Stimulated activated naive B cell treated with anti-CD40 and anti-IgM and Interleukin-4, amounts not matched to agents 10 μg/mL and 1 μg/mL and 100 μg/mL, for 72 hours (primary cell): ENCODE data around the gene ZCCHC3.

ENCODE experiments used
- ATAC-seq, 2 donors: fragments of 150-1000 bp; cut with Tn5 transposase; replicated peaks; 2 replicates each; pipeline ENCODE4 v1.10.0; 2021; ENCODE audit warnings: moderate library complexity in 1 of 2
- DNase-seq: peaks from one replicate; pipeline ENCODE4 v3.0.0; 2021
- H3K27ac Mint-ChIP-seq: one replicate; pipeline ENCODE4 v1.8.0; 2022; ENCODE audit warnings: mild to moderate bottlenecking, mixed read lengths
- H3K27me3 Mint-ChIP-seq, 2 donors: one replicate each; pipeline ENCODE4 v1.8.0; 2022; ENCODE audit warnings: mixed read lengths in 2 of 2
- H3K36me3 Mint-ChIP-seq, 2 donors: one replicate each; pipeline ENCODE4 v1.8.0; 2022; ENCODE audit warnings: mixed read lengths in 2 of 2, mild to moderate bottlenecking in 1 of 2
- H3K4me1 Mint-ChIP-seq, 2 donors: one replicate each; pipeline ENCODE4 v1.8.0; 2022; ENCODE audit warnings: mixed read lengths in 2 of 2, mild to moderate bottlenecking in 1 of 2
- H3K4me3 Mint-ChIP-seq, 2 donors: one replicate each; pipeline ENCODE4 v1.8.0; 2022; ENCODE audit warnings: mild to moderate bottlenecking in 2 of 2, mixed read lengths in 2 of 2, moderate library complexity in 1 of 2
- H3K9me3 Mint-ChIP-seq, 2 donors: one replicate each; pipeline ENCODE4 v1.8.0; 2022; ENCODE audit warnings: mixed read lengths in 2 of 2, mild to moderate bottlenecking in 1 of 2

The ZCCHC3 gene

DNA sequence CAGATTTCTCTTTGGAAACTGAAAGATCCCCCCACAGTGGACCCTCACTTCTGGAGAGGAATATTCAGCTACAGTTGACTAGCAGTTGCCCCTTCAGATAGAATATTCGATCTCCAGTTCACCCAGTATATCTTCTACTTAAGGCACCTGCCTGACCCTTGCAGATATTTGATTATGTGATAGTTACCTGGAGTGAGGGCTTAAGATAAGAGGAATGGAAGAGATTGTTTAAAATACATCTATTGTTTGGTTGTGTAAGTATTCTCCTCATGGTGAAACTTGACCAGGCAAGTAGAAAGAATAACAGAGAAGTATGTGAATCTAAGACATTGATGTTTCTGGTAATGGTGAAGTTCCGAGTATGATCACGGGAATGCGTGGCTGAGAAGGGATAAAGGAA, 1.6 kb upstream of the ZCCHC3 start:
- H3K27me3 Mint-ChIP-seq, result no peaks in the 10 kb centered on the region
- peak overlapping the region; percentile 70 for H3K27ac Mint-ChIP-seq
- peaks cover 13 to 44% of the 10 kb centered on the region in 2 donors for H3K4me1 Mint-ChIP-seq
- peaks cover 4% of the 10 kb centered on the region in 2 donors for H3K9me3 Mint-ChIP-seq
- ATAC-seq, result no peak
- H3K4me3 Mint-ChIP-seq, result peak overlapping the region; percentile 98 to 99
- H3K36me3 Mint-ChIP-seq, result peaks cover 27 to 28% of the 10 kb centered on the region in 2 donors
- no peak for DNase-seq

- peak overlapping the region; percentile 98 to 99 for H3K4me3 Mint-ChIP-seq
- peaks cover 41 to 43% of the 10 kb centered on the region in 2 donors for H3K36me3 Mint-ChIP-seq
- peak overlapping the region; percentile 100 for H3K27ac Mint-ChIP-seq
- DNase-seq (peak; percentile 31), ATAC-seq (peak; percentile 43 to 45)
- no peaks in the 10 kb centered on the region for H3K27me3 Mint-ChIP-seq
- peaks cover 22 to 61% of the 10 kb centered on the region in 2 donors for H3K4me1 Mint-ChIP-seq
- H3K9me3 Mint-ChIP-seq, result peaks cover 6% of the 10 kb centered on the region in 2 donors
These were observed 780 bp downstream of the ZCCHC3 start for GRCh38 chr20:297925-298775.

- H3K4me3 Mint-ChIP-seq, result peak overlapping the region; percentile 98 to 99
- no peak for ATAC-seq
- peaks cover 23 to 61% of the 10 kb centered on the region in 2 donors for H3K4me1 Mint-ChIP-seq
- peak overlapping the region; percentile 99 for H3K27ac Mint-ChIP-seq
- H3K36me3 Mint-ChIP-seq, result peaks cover 41 to 45% of the 10 kb centered on the region in 2 donors
- H3K27me3 Mint-ChIP-seq, result no peaks in the 10 kb centered on the region
- peaks cover 6% of the 10 kb centered on the region in 2 donors for H3K9me3 Mint-ChIP-seq
- DNase-seq, result no peak
These were observed 1.5 kb downstream of the ZCCHC3 start for GRCh38 chr20:298776-299391.

DNA sequence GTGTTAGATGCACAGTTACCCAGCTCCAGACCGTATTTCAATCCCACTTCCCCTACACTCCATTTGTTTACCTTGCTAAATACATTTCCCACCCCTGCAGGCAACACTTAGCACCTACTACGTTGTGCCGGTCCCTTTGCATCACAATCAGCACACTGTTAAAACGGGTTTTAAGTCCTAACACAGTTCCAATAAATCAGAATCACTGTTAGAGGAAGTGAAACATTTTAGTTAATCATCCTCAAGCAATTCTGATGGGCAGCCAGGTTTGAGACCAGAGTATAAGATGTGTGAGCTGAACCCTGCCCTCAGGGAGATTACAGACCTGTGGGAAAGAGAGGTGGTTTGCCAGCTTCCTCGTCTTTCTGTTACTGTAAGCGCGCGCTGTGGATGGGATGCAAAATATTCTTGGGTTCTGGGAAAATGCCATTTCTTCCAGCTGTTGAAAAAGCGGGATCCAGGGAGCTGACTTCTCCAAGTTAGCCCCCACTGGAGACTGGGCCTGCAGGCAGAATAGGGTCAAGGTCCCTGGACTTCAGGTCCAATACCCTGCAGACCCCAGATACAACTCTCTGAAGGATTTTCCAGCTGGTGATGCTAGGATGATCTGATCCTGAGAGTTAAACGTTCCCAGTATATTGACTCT, 3.1 kb downstream of the ZCCHC3 start:
- H3K4me3 Mint-ChIP-seq, result peak overlapping the region; percentile 67
- H3K9me3 Mint-ChIP-seq, result peaks cover 6% of the 10 kb centered on the region in 2 donors
- H3K4me1 Mint-ChIP-seq, result peaks cover 23 to 61% of the 10 kb centered on the region in 2 donors
- peaks cover 41 to 46% of the 10 kb centered on the region in 2 donors for H3K36me3 Mint-ChIP-seq
- no peak for ATAC-seq
- DNase-seq, result no peak
- no peak overlapping the region for H3K27ac Mint-ChIP-seq
- H3K27me3 Mint-ChIP-seq, result no peaks in the 10 kb centered on the region

DNA sequence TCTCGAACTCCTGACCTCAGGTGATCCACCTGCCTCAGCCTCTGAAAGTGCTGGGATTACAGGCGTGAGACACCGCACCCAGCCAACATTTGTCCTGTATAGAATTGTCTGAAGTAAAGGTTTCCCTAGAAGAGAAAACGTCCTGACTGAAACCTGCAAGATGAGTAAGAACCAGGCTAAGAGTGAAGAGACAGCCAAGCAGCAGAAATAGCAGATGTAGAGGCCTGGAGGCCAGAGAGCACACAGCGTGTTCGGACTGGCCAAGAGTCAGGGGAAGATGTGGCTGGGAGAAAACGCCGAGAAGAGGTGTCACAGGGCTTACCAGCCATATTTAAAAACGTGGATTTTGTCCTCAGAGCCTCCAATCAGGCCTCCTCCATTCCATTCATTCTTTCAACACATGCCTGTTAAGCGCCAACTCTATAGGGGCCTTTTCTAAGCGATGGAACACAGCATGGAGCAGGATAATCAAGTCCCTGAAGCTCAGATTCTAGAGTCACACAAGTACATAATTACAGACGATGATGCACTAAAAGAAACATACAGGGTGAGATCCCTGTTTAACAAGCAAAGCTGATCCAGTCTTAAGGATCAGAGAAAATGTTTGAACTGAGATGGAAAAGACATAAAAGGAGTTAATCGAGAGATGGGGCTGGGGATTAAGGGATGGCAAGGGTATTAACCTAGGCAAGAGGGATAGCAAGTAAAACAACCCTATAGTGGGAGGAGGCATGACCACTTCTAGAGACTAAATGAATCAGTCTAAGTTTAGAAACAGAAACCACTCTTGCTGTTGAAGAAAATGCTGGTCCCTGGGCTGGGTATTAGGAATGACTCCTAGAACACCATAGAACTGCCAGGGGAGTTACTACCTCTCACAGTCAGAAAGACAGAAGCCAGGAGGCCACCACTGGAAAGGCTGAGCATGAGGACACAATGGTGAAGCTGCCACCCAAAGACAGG, 4.8 kb downstream of the ZCCHC3 start:
- Mint-ChIP-seq H3K36me3 (peaks cover 41 to 46% of the 10 kb centered on the region in 2 donors), H3K4me1 (peaks cover 19 to 48% of the 10 kb centered on the region in 2 donors), H3K27ac (no peak overlapping the region), H3K9me3 (peaks cover 6 to 8% of the 10 kb centered on the region in 2 donors), H3K4me3 (no peak overlapping the region), H3K27me3 (no peaks in the 10 kb centered on the region)
- DNase-seq (no peak), ATAC-seq (no peak)

GRCh38 chr20:305745-306144, 8.4 kb downstream of the ZCCHC3 start:
- Mint-ChIP-seq H3K4me3 (no peak overlapping the region), H3K27ac (no peak overlapping the region), H3K4me1 (peaks cover 19 to 31% of the 10 kb centered on the region in 2 donors), H3K27me3 (no peaks in the 10 kb centered on the region), H3K9me3 (peaks cover 3 to 4% of the 10 kb centered on the region in 2 donors), H3K36me3 (peaks cover 14 to 18% of the 10 kb centered on the region in 2 donors)
- ATAC-seq, result no peak
- no peak for DNase-seq

DNA sequence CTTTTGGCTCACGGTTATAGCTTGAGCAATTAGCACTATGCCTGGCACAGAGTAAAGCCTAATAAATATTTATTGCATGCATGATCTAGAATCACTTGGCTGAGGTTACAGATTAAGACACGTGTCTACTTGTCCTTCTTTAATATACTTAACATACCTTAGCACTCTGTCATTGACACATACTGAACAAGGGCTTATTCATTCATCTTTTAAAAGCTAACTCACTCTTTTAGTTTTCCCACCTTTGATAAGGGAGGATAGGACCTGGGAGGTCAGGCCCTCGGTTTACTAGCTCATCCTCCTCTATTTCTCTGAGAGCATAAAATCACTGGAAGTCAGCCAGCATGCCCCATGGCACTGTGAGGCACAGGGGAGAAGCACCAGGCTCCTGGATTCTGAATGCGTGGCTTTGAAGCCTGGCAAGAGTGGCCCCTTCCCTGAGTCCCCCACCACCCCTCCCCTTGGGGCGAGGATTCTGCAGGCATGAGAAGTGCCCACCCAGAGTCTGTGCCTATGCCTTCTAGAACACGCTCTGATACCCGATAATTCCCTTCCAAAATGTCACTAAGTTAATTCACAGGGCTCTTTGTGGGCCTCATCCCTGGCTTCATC, 11.2 kb downstream of the ZCCHC3 start:
- H3K27ac Mint-ChIP-seq, result peak overlapping the region; percentile 11
- H3K36me3 Mint-ChIP-seq, result peaks cover 0 to 3% of the 10 kb centered on the region in 2 donors
- H3K4me3 Mint-ChIP-seq, result no peak overlapping the region
- H3K4me1 Mint-ChIP-seq, result peaks cover 14% of the 10 kb centered on the region in 2 donors
- no peaks in the 10 kb centered on the region for H3K27me3 Mint-ChIP-seq
- peaks cover 0 to 4% of the 10 kb centered on the region in 2 donors for H3K9me3 Mint-ChIP-seq
- no peak for DNase-seq
- ATAC-seq, result no peak

- H3K27me3 Mint-ChIP-seq, result no peaks in the 10 kb centered on the region
- H3K4me1 Mint-ChIP-seq, result peaks cover 12 to 14% of the 10 kb centered on the region in 2 donors
- H3K4me3 Mint-ChIP-seq, result peak overlapping the region; percentile 93 to 95
- peaks cover 0 to 4% of the 10 kb centered on the region in 2 donors for H3K9me3 Mint-ChIP-seq
- no peak for DNase-seq
- H3K27ac Mint-ChIP-seq, result peak overlapping the region; percentile 93
- no peaks in the 10 kb centered on the region for H3K36me3 Mint-ChIP-seq
- ATAC-seq, result no peak
These were observed 12.0 kb downstream of the ZCCHC3 start for GRCh38 chr20:309306-309840.

DNA sequence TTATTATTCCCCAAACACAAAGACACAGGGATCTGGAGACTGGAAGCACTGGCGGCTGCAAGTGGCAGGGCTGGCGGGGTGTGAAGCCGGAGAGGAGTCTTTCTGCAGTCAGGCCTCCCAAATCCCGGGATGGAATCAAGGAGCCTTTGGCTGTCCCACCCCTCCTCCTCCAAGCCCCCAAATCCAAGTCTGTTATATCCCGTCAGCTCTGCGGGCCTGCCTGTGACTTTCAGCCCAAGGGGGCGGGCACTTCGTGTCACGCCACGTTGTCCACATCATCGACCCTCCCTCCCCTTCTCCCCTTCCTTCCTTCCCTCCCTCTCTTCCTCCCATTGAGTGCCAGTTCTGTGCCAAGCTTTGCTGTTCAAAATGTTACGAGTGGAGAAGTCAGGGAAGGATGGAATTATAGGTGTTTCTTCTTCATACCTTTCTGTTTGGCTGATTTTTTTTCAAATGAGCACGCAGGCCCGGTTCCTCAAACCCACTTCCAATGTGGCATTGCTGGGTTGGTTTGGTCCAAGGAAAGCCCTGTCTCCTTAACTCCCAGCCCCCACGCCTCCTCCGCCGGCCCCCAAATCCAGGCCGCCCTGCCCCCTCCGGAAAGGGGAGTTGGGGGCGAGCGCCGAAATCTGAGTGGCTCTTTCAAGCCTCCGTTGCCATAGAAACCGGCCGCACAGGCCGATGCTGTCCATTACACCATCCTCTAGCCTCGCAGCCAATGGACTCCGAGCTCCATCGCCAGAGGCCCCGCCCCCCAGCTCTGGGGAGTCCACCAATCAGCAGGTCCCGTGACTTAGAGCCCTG, 12.7 kb downstream of the ZCCHC3 start:
- Mint-ChIP-seq H3K4me3 (peak overlapping the region; percentile 93 to 95), H3K36me3 (no peaks in the 10 kb centered on the region), H3K4me1 (peaks cover 12 to 14% of the 10 kb centered on the region in 2 donors), H3K27me3 (no peaks in the 10 kb centered on the region), H3K27ac (peak overlapping the region; percentile 93), H3K9me3 (peaks cover 0 to 4% of the 10 kb centered on the region in 2 donors)
- DNase-seq (peak; percentile 91), ATAC-seq (peak; percentile 100)

DNA sequence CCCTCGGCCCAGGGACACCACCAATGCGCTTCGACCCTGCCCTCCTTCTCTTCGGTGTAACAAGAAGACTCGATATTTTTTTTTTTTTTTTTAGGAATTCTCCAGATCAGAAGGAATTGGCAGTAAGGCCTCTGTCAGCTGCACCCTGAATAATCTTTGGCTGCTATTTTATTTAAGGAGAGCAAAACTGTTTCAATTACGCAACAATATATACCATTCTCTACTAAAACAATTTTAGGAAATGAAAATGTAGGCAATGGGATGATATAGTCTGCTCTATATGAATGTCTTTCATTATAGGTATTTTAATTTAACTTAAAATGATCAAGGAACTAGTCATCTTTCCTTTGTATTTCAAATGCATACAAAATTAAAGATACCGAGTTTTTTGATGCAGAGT, 13.3 kb downstream of the ZCCHC3 start:
- peak in 1 of 2 donors; percentile 1 for ATAC-seq
- Mint-ChIP-seq H3K9me3 (peaks cover 0 to 4% of the 10 kb centered on the region in 2 donors), H3K27me3 (no peaks in the 10 kb centered on the region), H3K4me1 (peaks cover 12 to 14% of the 10 kb centered on the region in 2 donors), H3K27ac (peak overlapping the region; percentile 93), H3K36me3 (no peaks in the 10 kb centered on the region), H3K4me3 (peak overlapping the region; percentile 93 to 95)
- DNase-seq, result no peak

GRCh38 chr20:311609-312008, 14.2 kb downstream of the ZCCHC3 start:
- Mint-ChIP-seq H3K4me3 (peak overlapping the region; percentile 51 to 69), H3K27me3 (no peaks in the 10 kb centered on the region), H3K27ac (no peak overlapping the region), H3K36me3 (peaks cover 5% of the 10 kb centered on the region in 2 donors), H3K4me1 (peaks cover 12 to 14% of the 10 kb centered on the region in 2 donors), H3K9me3 (peaks cover 0 to 4% of the 10 kb centered on the region in 2 donors)
- no peak for DNase-seq
- ATAC-seq, result no peak

GRCh38 chr20:312067-312466, 14.7 kb downstream of the ZCCHC3 start:
- no peak overlapping the region for H3K27ac Mint-ChIP-seq
- no peak for ATAC-seq

More at GRCh38 chr20:312067-312466, 14.7 kb downstream of the ZCCHC3 start:
- Mint-ChIP-seq H3K36me3 (peaks cover 5 to 7% of the 10 kb centered on the region in 2 donors), H3K27me3 (no peaks in the 10 kb centered on the region), H3K9me3 (peaks cover 0 to 3% of the 10 kb centered on the region in 2 donors), H3K4me3 (no peak overlapping the region), H3K4me1 (peaks cover 12 to 14% of the 10 kb centered on the region in 2 donors)
- DNase-seq, result no peak
